Stimulated activated memory B cell treated with anti-CD40 and anti-IgM and Interleukin-4, amounts not matched to agents 10 μg/mL and 1 μg/mL and 100 μg/mL, for 72 hours (primary cell): ENCODE data around the gene SLC38A3.

Experiments
- ATAC-seq: fragments of 150-1000 bp; cut with Tn5 transposase; 2 replicates; pipeline ENCODE4 v1.10.0; 2021
- H3K27ac Mint-ChIP-seq: one replicate; pipeline ENCODE4 v1.8.0; 2022; ENCODE audit warnings: mild to moderate bottlenecking, mixed read lengths
- H3K27me3 Mint-ChIP-seq: one replicate; pipeline ENCODE4 v1.8.0; 2022; ENCODE audit warnings: mixed read lengths
- H3K36me3 Mint-ChIP-seq: one replicate; pipeline ENCODE4 v1.8.0; 2022; ENCODE audit warnings: mixed read lengths
- H3K4me1 Mint-ChIP-seq: one replicate; pipeline ENCODE4 v1.8.0; 2022; ENCODE audit warnings: mixed read lengths
- H3K4me3 Mint-ChIP-seq: one replicate; pipeline ENCODE4 v1.8.0; 2022; ENCODE audit warnings: mild to moderate bottlenecking, moderate library complexity, mixed read lengths
- H3K9me3 Mint-ChIP-seq: one replicate; pipeline ENCODE4 v1.8.0; 2022; ENCODE audit warnings: mixed read lengths

The SLC38A3 gene

GRCh38 chr3:50263478-50264382, 58.7 kb downstream of the SLC38A3 start:
- no peak overlapping the region for H3K4me3 Mint-ChIP-seq
- peaks cover 9% of the 10 kb centered on the region for H3K27me3 Mint-ChIP-seq
- H3K27ac Mint-ChIP-seq: peak overlapping the region; percentile 37
- H3K36me3 Mint-ChIP-seq: peaks cover 6% of the 10 kb centered on the region
- no peak for ATAC-seq
- no peaks in the 10 kb centered on the region for H3K9me3 Mint-ChIP-seq
- H3K4me1 Mint-ChIP-seq: peaks cover 16% of the 10 kb centered on the region

- Mint-ChIP-seq H3K9me3 (no peaks in the 10 kb centered on the region), H3K27ac (peak overlapping the region; percentile 37), H3K4me1 (peaks cover 10% of the 10 kb centered on the region), H3K36me3 (no peaks in the 10 kb centered on the region), H3K27me3 (peaks cover 9% of the 10 kb centered on the region), H3K4me3 (no peak overlapping the region)
- no peak for ATAC-seq
Measured at GRCh38 chr3:50264383-50264963, 59.4 kb downstream of the SLC38A3 start.

- H3K4me1 Mint-ChIP-seq: peaks cover 4% of the 10 kb centered on the region
- H3K36me3 Mint-ChIP-seq: no peaks in the 10 kb centered on the region
- no peak overlapping the region for H3K27ac Mint-ChIP-seq
- no peaks in the 10 kb centered on the region for H3K9me3 Mint-ChIP-seq
- no peak for ATAC-seq
- no peak overlapping the region for H3K4me3 Mint-ChIP-seq
- peaks cover 9% of the 10 kb centered on the region for H3K27me3 Mint-ChIP-seq
Measured at GRCh38 chr3:50264964-50265485, 60.0 kb downstream of the SLC38A3 start.

- Mint-ChIP-seq H3K4me1 (peaks cover 2% of the 10 kb centered on the region), H3K36me3 (no peaks in the 10 kb centered on the region), H3K27ac (no peak overlapping the region), H3K27me3 (peaks cover 9% of the 10 kb centered on the region), H3K9me3 (no peaks in the 10 kb centered on the region), H3K4me3 (no peak overlapping the region)
- ATAC-seq: no peak
Measured at GRCh38 chr3:50265571-50265970, 60.5 kb downstream of the SLC38A3 start.

- ATAC-seq: no peak
- Mint-ChIP-seq H3K9me3 (no peaks in the 10 kb centered on the region), H3K27ac (no peak overlapping the region), H3K36me3 (no peaks in the 10 kb centered on the region), H3K4me1 (no peaks in the 10 kb centered on the region), H3K4me3 (no peak overlapping the region), H3K27me3 (peaks cover 9% of the 10 kb centered on the region)
Measured at GRCh38 chr3:50266017-50266416, 60.9 kb downstream of the SLC38A3 start.

GRCh38 chr3:50266836-50267235, 61.8 kb downstream of the SLC38A3 start:
- Mint-ChIP-seq H3K9me3 (no peaks in the 10 kb centered on the region), H3K4me1 (peaks cover 6% of the 10 kb centered on the region), H3K27ac (no peak overlapping the region), H3K36me3 (no peaks in the 10 kb centered on the region), H3K4me3 (no peak overlapping the region), H3K27me3 (peaks cover 9% of the 10 kb centered on the region)
- no peak for ATAC-seq

GRCh38 chr3:50267280-50267913, 62.3 kb downstream of the SLC38A3 start:
- H3K36me3 Mint-ChIP-seq: no peaks in the 10 kb centered on the region
- H3K4me1 Mint-ChIP-seq: peaks cover 9% of the 10 kb centered on the region
- no peak overlapping the region for H3K4me3 Mint-ChIP-seq
- no peak overlapping the region for H3K27ac Mint-ChIP-seq
- H3K9me3 Mint-ChIP-seq: no peaks in the 10 kb centered on the region
- peaks cover 9% of the 10 kb centered on the region for H3K27me3 Mint-ChIP-seq
- no peak for ATAC-seq

- peaks cover 14% of the 10 kb centered on the region for H3K4me1 Mint-ChIP-seq
- no peak overlapping the region for H3K27ac Mint-ChIP-seq
- peaks cover 15% of the 10 kb centered on the region for H3K27me3 Mint-ChIP-seq
- H3K36me3 Mint-ChIP-seq: no peaks in the 10 kb centered on the region
- ATAC-seq: no peak
- H3K4me3 Mint-ChIP-seq: no peak overlapping the region
- no peaks in the 10 kb centered on the region for H3K9me3 Mint-ChIP-seq
Measured at GRCh38 chr3:50268276-50268675, 63.2 kb downstream of the SLC38A3 start.

GRCh38 chr3:50268703-50269451, 63.8 kb downstream of the SLC38A3 start, which contains the start of gene SEMA3B:
TSS of gene SEMA3B (plus strand) at chr3:50269147. CDS start at chr3:50269241, 94 bp downstream.
- no peak within 1 kb of the TSS for H3K27ac Mint-ChIP-seq
- H3K9me3 Mint-ChIP-seq: no peaks in the 10 kb centered on the region
- peaks cover 19% of the 10 kb centered on the region for H3K27me3 Mint-ChIP-seq

GRCh38 chr3:50269460-50269859, 64.4 kb downstream of the SLC38A3 start:
- Mint-ChIP-seq H3K27me3 (peaks cover 19% of the 10 kb centered on the region), H3K36me3 (no peaks in the 10 kb centered on the region)

More at GRCh38 chr3:50268703-50269451, 63.8 kb downstream of the SLC38A3 start, which contains the start of gene SEMA3B:
- H3K4me1 Mint-ChIP-seq: peaks cover 17% of the 10 kb centered on the region
- H3K4me3 Mint-ChIP-seq: no peak within 1 kb of the TSS
- H3K36me3 Mint-ChIP-seq: no peaks in the 10 kb centered on the region
- no peak for ATAC-seq

GRCh38 chr3:50269977-50270413, 64.9 kb downstream of the SLC38A3 start:
- no peak overlapping the region for H3K27ac Mint-ChIP-seq
- no peaks in the 10 kb centered on the region for H3K36me3 Mint-ChIP-seq

More at GRCh38 chr3:50269460-50269859, 64.4 kb downstream of the SLC38A3 start:
- H3K27ac Mint-ChIP-seq: no peak overlapping the region
- no peak for ATAC-seq
- no peaks in the 10 kb centered on the region for H3K9me3 Mint-ChIP-seq
- H3K4me1 Mint-ChIP-seq: peaks cover 23% of the 10 kb centered on the region
- H3K4me3 Mint-ChIP-seq: no peak overlapping the region

GRCh38 chr3:50270422-50271224, 65.6 kb downstream of the SLC38A3 start:
- peaks cover 35% of the 10 kb centered on the region for H3K4me1 Mint-ChIP-seq
- H3K4me3 Mint-ChIP-seq: no peak overlapping the region
- H3K36me3 Mint-ChIP-seq: no peaks in the 10 kb centered on the region
- H3K27ac Mint-ChIP-seq: no peak overlapping the region
- peaks cover 29% of the 10 kb centered on the region for H3K27me3 Mint-ChIP-seq
- H3K9me3 Mint-ChIP-seq: no peaks in the 10 kb centered on the region
- ATAC-seq: no peak

More at GRCh38 chr3:50269977-50270413, 64.9 kb downstream of the SLC38A3 start:
- Mint-ChIP-seq H3K4me1 (peaks cover 29% of the 10 kb centered on the region), H3K4me3 (no peak overlapping the region), H3K9me3 (no peaks in the 10 kb centered on the region), H3K27me3 (peaks cover 22% of the 10 kb centered on the region)
- no peak for ATAC-seq
